Esophagus squamous epithelium (tissue), 4 donors: Measurements from ENCODE around the gene RRBP1.

Source experiments
- POLR2A ChIP-seq, 4 donors: fragments of 450-650 bp; IDR thresholded peaks; one replicate each; pipeline ENCODE4 v1.6.1; 2017; ENCODE audit warnings: antibody characterized with exemption in 4 of 4, mild to moderate bottlenecking in 4 of 4, moderate library complexity in 3 of 4
- TF ChIP-seq, protein P1 (sequence below), 6 experiments: fragments of 450-650 bp in 4 of 6; fragments of 200-600 bp in 2 of 6; sonication (generic) in 2 of 6; IDR thresholded peaks; one replicate each; pipeline ENCODE4 v1.5.1; 2016 to 2019; ENCODE audit warnings: antibody characterized with exemption in 6 of 6, mild to moderate bottlenecking in 4 of 6, moderate library complexity in 4 of 6

DNA sequence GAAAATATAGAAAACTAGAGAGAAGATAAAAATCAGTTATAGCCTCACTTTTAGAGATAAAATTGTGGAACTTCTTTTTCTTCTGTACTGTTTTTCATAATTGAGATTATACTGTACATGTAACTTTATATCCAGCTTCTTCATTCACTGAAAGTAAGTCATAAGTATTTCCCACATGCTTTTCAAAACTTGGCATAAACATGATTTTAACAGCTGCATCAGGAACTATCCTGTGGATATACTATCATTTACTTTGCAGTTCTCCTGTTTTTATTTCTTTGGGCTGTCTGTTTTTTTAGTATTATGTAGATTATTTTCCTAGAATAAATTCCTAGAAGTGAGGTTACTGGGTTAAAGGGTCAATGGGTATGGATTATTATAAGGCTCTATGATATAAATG is 97.4 kb downstream of the RRBP1 start:
- TF ChIP-seq, protein P1, sequence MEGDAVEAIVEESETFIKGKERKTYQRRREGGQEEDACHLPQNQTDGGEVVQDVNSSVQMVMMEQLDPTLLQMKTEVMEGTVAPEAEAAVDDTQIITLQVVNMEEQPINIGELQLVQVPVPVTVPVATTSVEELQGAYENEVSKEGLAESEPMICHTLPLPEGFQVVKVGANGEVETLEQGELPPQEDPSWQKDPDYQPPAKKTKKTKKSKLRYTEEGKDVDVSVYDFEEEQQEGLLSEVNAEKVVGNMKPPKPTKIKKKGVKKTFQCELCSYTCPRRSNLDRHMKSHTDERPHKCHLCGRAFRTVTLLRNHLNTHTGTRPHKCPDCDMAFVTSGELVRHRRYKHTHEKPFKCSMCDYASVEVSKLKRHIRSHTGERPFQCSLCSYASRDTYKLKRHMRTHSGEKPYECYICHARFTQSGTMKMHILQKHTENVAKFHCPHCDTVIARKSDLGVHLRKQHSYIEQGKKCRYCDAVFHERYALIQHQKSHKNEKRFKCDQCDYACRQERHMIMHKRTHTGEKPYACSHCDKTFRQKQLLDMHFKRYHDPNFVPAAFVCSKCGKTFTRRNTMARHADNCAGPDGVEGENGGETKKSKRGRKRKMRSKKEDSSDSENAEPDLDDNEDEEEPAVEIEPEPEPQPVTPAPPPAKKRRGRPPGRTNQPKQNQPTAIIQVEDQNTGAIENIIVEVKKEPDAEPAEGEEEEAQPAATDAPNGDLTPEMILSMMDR (IDR thresholded peaks at IDR 0.05), result no peak
- no peak for TF ChIP-seq POLR2A (IDR thresholded peaks at IDR 0.05)
